ENCODE data around the gene SETD7. TPM values are rescaled to one million over a fixed set of nuclear protein-coding genes. Genes with fewer than 3 reads are reported as not detected.

SETD7 gene
- total and polyA plus RNA-seq, 2 donors (not counting 3 experiments of a cell fraction or from before 2014, with no cell fraction given), result 18.8 to 39.9 TPM

DNA sequence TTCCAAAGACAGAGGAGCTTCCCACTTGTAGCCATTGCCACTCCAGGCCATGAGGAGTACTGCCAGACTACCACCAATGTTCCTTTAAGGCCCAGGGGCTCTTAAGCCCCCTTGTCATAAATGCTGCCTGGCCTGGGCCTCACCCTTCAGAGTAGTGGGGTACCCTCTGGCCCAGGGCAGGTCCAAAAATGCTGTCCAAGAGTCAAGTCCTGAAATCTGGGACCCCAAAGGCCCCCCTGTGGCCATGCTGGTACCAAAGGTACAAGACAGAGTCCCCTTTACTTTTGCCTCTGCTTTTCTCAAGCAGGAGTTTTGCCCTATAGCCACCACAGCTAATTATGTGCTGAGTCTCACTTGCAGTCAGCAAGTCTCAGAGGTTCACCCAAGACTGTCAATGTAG, 85.7 kb downstream of the SETD7 start:
- Histone ChIP-seq H3K9me3 (replicated peaks; ENCODE audit: control insufficient read depth, insufficient read depth, low read length) (no peaks in the 10 kb centered on the region), H3K4me1 (ENCODE audit: control insufficient read depth, extremely low read depth, insufficient read depth, low read length) (no peaks in the 10 kb centered on the region), H3K27me3 (ENCODE audit: control insufficient read depth in 2 of 2, insufficient read depth in 2 of 2, low read length in 2 of 2) (no peaks in the 10 kb centered on the region), H3K27ac (ENCODE audit: insufficient read depth, low read depth, low read length) (no peak overlapping the region), H3K4me2 (ENCODE audit: insufficient read depth, low read length) (no peak overlapping the region), H3K4me3 (replicated peaks in 1 of 3; ENCODE audit: insufficient read depth in 1 of 3, low read depth in 1 of 3, low read length in 3 of 3) (no peak overlapping the region), H2AFZ (ENCODE audit: low read depth, low read length) (no peak overlapping the region), H3K9me1 (replicated peaks; ENCODE audit: control insufficient read depth, extremely low read depth, insufficient read depth, low read length) (no peaks in the 10 kb centered on the region), H4K20me1 (replicated peaks; ENCODE audit: control insufficient read depth, extremely low read depth, insufficient read depth, low read length) (peaks cover 9% of the 10 kb centered on the region), H3K36me3 (ENCODE audit: control insufficient read depth in 2 of 2, extremely low read depth in 1 of 2, insufficient read depth in 2 of 2, low read length in 2 of 2) (peaks cover 5 to 11% of the 10 kb centered on the region in 2 experiments), H3K79me2 (ENCODE audit: control insufficient read depth, insufficient read depth, low read length) (peaks cover 53% of the 10 kb centered on the region), H3K9ac (replicated peaks; ENCODE audit: extremely low read depth, insufficient read depth, low read length) (no peak overlapping the region)
- FAIRE-seq, result no peak
- intact Hi-C loops (cut with micrococcal nuclease), result no loop called here
- dilution Hi-C loops (cut with MboI; ENCODE audit: extremely low pct_ligation_motif_present, low sequenced_read_pairs), result no loop called here
- ChIA-PET CTCF (no interaction called here), POLR2A (no interaction called here)
- no TSS peak for BruUV-seq (replicated peaks)
- TF ChIP-seq FOS (IDR thresholded peaks at IDR 0.05; ENCODE audit: borderline replicate concordance, insufficient read depth, low read length) (no peak), GATA2 (IDR thresholded peaks at IDR 0.05; ENCODE audit: insufficient read depth, insufficient read length, low read depth, low read length) (no peak), POLR2AphosphoS5 (IDR thresholded peaks at IDR 0.05; ENCODE audit: insufficient read depth, low read depth, low read length) (no peak), POLR2A (IDR thresholded peaks at IDR 0.05; ENCODE audit: low read depth, low read length) (no peak), JUN (IDR thresholded peaks at IDR 0.05; ENCODE audit: borderline replicate concordance, insufficient read depth, insufficient read length, low read depth) (no peak), MYC (IDR thresholded peaks at IDR 0.05; ENCODE audit: low read depth, low read length) (no peak), EZH2 (IDR thresholded peaks at IDR 0.05; ENCODE audit: borderline replicate concordance, low read depth, low read length, severe bottlenecking) (no peak)
- TF ChIP-seq, protein P1, sequence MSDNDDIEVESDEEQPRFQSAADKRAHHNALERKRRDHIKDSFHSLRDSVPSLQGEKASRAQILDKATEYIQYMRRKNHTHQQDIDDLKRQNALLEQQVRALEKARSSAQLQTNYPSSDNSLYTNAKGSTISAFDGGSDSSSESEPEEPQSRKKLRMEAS (IDR thresholded peaks at IDR 0.05; ENCODE audit: insufficient read depth, insufficient read length), result no peak
- TF ChIP-seq, protein P2, sequence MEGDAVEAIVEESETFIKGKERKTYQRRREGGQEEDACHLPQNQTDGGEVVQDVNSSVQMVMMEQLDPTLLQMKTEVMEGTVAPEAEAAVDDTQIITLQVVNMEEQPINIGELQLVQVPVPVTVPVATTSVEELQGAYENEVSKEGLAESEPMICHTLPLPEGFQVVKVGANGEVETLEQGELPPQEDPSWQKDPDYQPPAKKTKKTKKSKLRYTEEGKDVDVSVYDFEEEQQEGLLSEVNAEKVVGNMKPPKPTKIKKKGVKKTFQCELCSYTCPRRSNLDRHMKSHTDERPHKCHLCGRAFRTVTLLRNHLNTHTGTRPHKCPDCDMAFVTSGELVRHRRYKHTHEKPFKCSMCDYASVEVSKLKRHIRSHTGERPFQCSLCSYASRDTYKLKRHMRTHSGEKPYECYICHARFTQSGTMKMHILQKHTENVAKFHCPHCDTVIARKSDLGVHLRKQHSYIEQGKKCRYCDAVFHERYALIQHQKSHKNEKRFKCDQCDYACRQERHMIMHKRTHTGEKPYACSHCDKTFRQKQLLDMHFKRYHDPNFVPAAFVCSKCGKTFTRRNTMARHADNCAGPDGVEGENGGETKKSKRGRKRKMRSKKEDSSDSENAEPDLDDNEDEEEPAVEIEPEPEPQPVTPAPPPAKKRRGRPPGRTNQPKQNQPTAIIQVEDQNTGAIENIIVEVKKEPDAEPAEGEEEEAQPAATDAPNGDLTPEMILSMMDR (IDR thresholded peaks at IDR 0.05; ENCODE audit: extremely low read depth in 1 of 2, insufficient read depth in 1 of 2, low read depth in 1 of 2, low read length in 2 of 2), result no peak
- DNase-seq (ENCODE audit: low read depth, low spot score), result no peak

All from endothelial cell of umbilical vein (primary cell).